Femur (tissue), 1 donor: ENCODE results near the gene ZNF816.
"Not testable (repeated sequence)": the region's sequence is repeated elsewhere in the genome, so short reads cannot be mapped to it uniquely, and the experiment has no call there.

Experiments
- DNase-seq: peaks from one replicate; pipeline ENCODE4 v3.0.0-alpha.2; 2017

The ZNF816 gene

GRCh38 chr19:52959613-52960295 is 2.9 kb downstream of the ZNF816 start:
- no peak for DNase-seq

GRCh38 chr19:52957591-52957990 is 5.1 kb downstream of the ZNF816 start:
- DNase-seq, result no peak

GRCh38 chr19:52956917-52957316 is 5.8 kb downstream of the ZNF816 start:
- no peak for DNase-seq

GRCh38 chr19:52949422-52949821 is 13.3 kb downstream of the ZNF816 start:
- no peak for DNase-seq

DNA sequence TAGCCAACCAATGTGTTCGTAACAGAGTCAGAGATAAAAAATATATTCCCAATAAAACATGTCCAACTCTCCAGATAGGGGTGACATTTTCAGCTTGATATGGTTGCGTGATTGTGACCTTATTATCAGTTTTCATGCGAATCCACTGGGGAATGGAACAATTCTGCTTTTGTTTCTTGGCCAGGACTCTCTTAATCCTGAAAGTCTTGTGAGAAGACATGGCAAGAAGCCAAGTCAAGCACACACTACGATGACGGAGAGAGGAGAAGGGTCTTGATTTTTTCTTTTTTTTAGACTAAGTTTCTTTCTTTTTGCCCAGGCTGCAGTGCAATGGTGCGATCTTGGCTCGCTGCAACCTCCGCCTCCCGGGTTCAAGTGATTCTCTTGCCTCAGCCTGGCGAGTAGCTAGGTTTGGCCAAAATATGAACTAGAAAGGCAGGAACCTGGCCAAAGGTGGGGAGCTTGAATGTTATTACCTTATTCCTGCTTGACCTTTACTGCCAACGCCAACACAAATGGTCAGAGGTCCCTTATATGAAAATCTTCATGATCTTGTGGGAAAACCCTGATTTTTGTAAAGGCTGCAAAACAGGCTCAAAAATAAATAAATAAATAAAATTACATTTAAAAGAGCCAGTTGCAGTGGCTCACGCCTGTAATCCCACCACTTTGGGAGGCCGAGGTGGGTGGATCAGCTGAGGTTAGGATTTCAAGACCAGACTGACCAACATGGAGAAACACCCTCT is 14.5 kb downstream of the ZNF816 start:
- DNase-seq, result no peak

DNA sequence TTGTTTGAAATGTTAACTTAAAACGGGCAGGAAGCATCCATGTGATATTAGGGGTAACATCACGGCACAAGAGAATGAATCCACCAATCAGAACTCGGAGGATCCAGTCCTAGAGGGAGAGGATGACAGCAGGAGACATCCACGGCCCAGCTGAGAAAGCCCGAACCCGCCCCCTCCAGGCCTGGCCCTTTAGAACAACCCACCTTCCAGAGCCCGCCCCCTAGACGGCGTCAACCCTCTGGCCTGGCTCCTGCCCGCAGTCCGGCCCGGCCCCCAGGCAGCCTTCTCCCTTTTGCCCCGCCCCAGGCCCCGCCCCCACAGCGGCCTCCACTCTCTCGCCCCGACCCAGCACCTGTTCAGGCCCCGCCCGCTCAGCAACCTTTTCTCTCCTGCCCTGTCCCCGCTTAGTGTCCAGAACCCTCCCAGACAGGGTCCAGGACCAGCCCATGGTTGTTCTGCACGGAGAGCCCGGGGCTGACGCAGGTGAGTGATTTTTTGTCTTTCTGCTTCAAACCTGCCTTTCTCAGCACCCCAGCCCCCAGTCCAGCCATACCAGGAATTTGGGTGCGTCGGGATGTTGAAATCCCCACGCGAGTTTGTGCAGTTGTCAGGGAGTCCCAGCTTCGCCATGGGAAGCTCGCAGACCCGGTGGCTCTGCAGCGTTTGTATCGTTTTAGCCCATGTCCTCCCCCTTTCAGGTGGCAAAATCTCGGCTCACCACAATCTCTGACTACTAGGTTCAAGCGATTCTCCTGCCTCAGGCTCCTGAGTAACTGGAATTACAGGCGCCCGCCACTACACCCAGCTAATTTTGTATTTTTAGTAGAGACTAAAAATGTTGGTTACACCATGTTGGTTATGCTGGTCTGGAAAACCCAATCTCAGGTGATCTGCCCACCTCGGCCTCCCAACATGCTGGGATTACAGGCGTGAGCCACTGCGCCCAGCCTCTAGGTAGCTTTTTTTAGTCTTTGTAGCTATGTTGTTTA is 16.1 kb downstream of the ZNF816 start:
- peak; percentile 67 for DNase-seq

DNA sequence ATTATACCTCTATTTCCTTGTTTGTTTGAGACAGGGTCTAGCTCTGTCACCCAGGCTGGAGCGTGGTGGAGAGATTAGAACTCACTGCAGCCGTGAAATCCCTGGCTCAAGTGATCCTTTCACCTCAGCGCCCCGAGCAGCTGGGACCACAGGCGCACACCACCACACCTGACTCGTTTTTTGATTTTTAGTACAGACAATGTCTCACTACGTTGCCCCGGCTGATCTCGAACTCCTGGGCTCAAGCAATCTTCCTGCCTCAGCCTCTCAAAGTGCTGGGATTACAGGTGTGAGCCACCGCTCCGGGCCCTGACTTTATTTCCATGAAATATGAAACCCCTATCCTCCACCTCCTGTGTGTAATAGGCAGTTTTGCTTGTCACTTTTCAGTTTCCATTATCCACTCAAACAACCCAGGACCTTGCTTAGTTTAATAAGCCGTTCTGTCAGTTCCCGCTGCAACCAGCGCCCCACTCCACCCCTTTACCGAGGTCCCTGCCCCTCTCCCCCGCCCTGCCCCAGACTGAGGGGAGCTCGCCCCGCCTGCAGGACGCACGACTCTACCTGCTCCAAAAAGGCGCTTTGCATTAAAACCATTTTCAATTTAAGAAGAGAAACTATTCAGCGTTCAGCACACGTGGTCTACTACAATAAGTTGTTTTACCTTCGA is 16.9 kb downstream of the ZNF816 start:
- no peak for DNase-seq

DNA sequence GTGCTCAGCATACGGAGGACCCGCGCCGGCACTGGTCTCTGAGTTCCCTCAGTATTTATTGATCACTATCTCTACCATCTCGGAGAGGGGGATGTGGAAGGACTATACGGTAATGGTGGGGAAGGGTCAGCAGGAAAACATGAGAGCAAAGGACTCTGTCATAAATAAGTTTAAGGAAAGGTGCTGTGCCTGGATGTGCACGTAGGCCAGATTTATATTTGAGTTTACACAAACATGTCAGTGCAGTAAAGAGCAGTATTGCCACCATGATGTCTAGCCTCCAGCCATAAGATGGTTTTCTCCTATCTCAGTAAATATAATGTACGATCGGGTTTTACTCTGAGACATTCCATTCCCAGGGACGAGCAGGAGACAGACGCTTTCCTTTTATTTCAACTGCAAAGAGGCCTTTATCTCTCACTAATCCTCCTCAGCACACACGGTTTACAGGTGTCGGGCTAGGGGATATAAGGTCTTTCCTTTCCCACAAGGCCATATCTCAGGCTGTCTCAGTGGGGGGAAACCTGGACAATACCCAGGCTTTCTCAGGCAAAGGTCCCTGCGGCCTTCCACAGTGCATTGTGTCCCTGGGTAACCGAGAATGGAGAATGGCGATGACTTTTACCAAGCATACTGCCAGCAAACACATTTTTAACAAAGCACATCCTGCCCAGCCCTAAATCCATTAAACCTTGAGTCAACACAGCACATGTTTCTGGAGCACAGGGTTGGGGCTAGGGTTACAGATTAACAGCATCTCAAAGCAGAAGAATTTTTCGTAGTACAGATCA is 17.8 kb downstream of the ZNF816 start:
- not testable (repeated sequence) for DNase-seq

- DNase-seq, result no peak
Observed at GRCh38 chr19:52943884-52944643, 18.6 kb downstream of the ZNF816 start.

- DNase-seq, result no peak
Observed at GRCh38 chr19:52943134-52943883, 19.4 kb downstream of the ZNF816 start.

GRCh38 chr19:52942386-52943133 is 20.1 kb downstream of the ZNF816 start:
- peak; percentile 95 for DNase-seq

DNA sequence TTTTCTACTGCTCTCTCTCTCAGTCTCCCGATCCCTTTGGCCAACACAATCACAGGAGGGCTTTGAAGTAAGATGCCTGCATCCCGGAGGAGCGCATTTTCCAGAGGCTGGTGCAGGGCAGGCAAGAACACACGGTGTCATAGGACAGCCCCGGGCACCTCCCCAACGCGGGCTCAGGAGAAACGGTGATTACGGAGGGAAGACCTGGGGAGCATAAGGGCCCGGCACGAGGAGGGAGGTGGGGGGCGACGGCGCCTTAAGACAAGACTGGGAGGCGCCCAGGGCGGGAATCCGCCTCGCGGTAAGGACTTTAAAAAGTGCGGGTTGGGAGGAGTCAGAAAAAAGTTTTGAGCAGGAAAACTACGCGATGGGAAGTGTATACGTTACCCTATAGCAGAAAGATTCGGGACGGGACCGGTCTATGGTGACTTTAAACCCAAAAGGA is 20.7 kb downstream of the ZNF816 start:
- peak; percentile 45 for DNase-seq

GRCh38 chr19:52941523-52941922 is 21.2 kb downstream of the ZNF816 start:
- DNase-seq, result not testable (repeated sequence)

- DNase-seq, result not testable (repeated sequence)
Observed at GRCh38 chr19:52940905-52941304, 21.8 kb downstream of the ZNF816 start.

GRCh38 chr19:52938761-52939160 is 23.9 kb downstream of the ZNF816 start:
- no peak for DNase-seq

- DNase-seq, result no peak
Observed at GRCh38 chr19:52936954-52937325, 25.7 kb downstream of the ZNF816 start.

DNA sequence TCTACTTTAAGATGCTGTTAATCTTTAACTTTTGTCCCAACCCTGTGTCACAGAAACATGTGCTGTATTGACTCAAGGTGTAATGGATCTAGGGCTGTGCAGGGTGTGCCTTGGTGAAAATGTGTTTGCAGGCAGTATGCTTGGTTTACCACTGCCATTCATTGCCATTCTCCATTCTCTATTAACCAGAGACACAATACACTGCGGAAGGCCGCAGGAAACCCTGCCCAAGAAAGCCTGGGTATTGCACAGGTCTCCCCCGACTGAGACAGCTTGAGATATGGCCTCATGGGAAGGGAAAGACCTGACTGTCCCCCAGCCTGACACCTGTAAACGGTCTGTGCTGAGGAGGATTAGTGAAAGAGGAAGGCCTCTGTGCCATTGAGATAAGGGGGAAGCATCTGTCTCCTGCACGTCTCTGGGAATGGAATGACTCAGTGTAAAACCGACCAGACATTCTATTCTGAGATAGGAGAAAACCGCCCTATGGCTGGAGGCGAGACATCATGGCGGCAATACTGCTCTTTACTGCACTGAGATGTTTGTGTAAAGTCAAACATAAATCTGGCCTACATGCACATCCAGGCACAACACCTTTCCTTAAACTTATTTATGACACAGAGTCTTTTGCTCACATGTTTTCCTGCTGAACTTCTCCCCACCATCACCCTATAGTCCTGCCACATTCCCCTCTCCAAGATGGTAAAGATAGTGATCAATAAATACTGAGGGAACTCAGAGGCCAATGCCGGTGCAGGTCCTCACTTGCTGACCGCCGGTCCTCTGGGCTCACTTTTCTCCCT is 26.3 kb downstream of the ZNF816 start:
- no peak for DNase-seq

DNA sequence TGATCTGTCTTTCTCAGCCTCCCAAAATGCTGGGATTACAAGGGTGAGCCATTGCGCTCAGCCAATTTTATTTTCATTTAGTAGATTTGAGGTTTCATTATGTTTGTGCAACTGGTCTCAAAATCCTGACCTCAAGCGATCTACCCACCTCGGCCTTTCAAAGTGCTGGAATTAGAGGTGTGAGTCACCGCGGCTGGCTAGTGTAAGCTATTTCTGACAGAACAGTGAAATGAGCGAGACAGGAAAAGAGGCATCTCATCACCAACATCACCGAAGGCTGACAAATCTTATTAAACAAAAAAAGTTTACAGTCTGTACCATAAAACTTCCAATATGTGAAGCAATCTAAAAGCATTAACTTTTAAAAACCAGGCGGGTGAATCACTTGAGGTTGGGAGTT is 27.2 kb downstream of the ZNF816 start:
- no peak for DNase-seq

- DNase-seq, result not testable (repeated sequence)
Observed at GRCh38 chr19:52924641-52925040, 38.0 kb downstream of the ZNF816 start.
